NCI-H2107 (cell line): Measurements from ENCODE around the gene SHROOM1.

ENCODE experiments used
- DNase-seq: peaks from one replicate; lab custom pipeline; 2025; lab: John Stamatoyannopoulos, UW

SHROOM1 gene

GRCh38 chr5:132850066-132850465 is 19.6 kb upstream of the SHROOM1 start:
- DNase-seq = no peak

DNA sequence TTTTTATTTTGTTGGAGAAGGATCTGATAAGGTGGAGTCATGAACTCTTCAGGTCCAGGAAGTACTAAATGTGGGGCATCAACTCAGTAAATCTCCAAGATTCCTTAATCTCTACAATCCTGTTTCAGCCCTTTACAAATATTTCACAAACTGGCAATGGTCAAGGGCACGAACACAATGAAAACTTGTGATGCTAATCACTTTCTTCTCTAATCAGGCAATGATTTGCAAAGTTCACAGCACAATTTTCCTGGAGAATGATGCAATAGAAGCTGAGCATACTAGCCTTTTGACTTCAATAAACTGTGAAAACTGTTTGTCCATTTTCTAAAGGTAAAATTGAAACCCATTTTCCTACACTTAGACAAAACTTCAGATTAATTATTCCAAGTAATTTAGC is 18.9 kb upstream of the SHROOM1 start:
- DNase-seq = no peak

- DNase-seq = no peak
Observed at GRCh38 chr5:132848270-132848669, 17.8 kb upstream of the SHROOM1 start.

- no peak for DNase-seq
Observed at GRCh38 chr5:132841305-132841704, 10.9 kb upstream of the SHROOM1 start.

DNA sequence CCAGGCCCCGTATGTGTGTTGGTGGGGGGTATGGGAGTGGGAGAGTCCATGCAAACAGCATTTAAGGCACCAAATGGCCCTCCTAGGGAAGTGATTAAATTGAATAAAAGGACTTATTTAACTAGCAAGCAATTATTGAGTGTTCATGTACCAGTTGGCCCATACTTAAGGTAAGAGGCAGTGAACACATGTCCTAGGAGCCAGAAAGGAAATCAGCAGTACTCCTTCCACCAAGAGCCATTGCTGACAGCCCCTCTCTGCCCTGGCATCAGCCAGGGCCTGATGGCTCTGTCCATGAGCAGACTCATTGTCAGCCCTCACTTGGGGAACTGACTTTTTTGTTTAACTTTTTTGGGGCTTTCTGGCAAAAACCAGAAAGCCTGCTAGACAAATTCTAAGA is 10.4 kb upstream of the SHROOM1 start:
- no peak for DNase-seq

GRCh38 chr5:132840313-132840712 is 9.9 kb upstream of the SHROOM1 start:
- DNase-seq = no peak

DNA sequence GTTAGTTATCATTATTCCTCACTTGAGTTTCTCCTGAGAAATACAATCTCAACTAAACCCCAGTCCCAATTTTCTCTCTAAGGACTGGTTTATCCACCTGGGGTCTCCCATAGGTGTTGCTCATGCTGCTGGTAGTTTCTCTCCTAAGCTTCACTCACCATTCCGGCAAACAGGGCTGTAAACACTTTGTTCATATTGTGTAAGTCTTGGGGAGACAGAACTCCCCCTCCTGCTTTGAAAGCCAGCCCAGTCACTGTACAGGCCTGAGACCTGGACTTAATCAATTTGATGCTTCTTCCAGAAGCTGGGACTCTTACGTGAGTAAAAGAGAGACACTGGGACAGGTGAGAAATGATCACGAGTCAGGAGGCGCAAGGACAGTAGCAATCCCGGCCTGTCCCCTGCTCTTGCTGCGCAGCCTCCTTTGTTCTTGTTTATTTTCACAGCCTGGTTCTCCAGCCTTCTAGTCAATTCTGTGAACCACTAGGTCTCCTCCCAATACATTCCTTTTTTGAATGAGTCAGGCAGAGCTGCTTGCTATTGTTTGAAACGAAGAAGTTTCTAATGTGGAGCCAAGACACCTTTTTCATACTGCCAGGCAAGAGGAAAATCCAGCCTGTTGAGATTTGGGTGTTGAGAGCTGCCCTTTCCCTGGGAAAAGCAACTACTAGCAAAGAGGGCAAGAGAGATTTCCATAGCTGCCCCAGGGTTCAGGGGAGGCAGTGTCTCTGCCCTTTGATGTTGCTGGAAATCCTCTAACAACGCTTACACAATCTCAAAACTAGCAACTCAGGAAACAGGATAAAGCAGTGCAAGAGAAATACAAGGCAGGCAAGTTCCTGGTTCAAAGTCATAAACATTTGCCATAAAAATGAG is 9.2 kb upstream of the SHROOM1 start:
- DNase-seq = no peak

DNA sequence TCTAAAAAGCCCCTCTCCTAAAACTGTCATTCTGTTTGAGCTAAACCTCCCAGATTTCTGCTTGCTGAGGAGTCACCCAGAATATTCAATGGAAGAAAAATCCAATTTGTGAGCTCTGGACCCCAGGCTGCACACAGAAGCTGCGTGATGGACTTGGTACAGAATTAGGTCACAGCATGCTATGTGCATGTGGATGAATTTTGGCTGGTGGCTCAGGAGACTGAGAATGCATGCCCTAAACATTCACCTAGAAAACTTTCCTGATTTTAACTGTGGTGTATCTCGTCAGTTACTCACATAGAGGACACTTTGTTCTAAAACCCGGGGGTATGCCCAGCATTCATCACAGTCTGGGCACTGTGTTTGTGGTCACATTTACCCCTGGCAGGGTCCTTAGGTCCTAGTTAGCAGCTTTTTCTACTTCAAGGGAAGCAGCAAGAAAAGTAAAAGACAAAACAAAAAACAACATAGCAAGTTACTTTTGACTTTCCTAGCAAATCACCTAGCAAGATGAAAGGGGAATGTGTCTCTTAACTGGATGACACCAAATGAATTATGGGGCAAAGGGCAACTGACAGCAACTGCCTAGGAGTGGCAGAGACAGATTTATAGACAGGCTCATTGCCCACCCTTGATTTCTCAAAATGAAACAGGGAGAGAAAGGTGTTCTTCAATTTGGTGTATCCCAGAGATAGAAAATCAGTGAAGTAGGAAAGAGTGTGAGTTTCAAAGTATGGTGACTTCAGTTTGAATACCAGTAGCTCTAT is 8.3 kb upstream of the SHROOM1 start:
- DNase-seq = no peak

- DNase-seq = no peak
Observed at GRCh38 chr5:132837868-132838267, 7.4 kb upstream of the SHROOM1 start.

DNA sequence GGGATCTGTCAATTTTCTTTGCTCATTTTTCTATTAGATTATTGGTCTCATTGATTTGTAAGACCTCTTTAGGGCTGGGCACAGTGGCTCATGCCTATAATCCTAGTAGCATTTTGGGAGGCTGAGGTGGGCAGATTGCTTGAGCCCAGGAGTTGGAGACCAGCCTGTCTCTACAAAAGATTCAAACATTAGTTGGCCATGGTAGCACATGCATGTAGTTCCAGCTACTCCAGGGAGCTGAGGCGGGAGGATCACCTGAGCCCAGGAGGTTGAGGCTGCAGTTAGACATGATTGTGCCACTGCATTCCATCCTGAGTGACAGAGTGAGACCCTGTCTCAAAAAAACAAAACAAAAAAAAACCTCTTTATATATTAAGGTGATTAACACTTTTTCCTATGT is 6.4 kb upstream of the SHROOM1 start:
- DNase-seq = no peak

GRCh38 chr5:132834057-132834456 is 3.6 kb upstream of the SHROOM1 start:
- no peak for DNase-seq

- no peak for DNase-seq
Observed at GRCh38 chr5:132832612-132833011, 2.2 kb upstream of the SHROOM1 start.

- DNase-seq = no peak
Observed at GRCh38 chr5:132831095-132831860, 831 bp upstream of the SHROOM1 start.

DNA sequence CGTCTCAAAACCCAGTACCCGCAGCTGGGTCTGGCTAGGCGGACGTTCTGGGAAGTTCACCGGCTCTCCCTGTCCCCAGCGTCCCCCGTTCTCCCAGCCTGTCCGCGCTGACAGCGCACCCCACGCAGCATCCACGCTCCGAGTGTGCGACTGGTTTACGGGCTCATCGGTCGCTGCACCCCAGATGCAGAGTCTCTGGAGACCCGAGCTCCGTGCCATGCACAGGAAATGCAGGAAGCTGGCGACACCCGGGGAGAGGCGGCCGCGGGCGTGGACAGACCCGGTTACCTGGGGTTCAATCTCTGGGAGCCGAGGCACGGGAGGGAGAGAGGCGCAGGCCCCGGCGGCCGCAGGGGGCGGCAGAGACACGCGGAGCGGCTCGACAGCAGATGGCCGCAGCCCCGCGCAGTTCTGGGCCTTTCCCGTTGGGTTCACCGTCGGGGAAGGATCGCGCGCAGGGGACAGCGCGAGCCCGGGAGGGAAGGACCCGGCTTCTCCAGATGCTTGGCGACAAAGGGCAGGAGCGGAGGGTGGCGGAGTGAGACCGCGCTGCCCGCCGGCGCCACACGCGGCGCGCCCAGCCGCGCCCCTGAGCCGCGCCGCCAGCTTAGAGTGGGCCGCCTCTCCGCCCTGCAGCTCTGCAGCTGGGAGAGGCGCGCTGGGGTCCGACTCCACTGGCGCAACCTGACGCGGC is 558 bp downstream of the SHROOM1 start:
- DNase-seq = peak; percentile 16

DNA sequence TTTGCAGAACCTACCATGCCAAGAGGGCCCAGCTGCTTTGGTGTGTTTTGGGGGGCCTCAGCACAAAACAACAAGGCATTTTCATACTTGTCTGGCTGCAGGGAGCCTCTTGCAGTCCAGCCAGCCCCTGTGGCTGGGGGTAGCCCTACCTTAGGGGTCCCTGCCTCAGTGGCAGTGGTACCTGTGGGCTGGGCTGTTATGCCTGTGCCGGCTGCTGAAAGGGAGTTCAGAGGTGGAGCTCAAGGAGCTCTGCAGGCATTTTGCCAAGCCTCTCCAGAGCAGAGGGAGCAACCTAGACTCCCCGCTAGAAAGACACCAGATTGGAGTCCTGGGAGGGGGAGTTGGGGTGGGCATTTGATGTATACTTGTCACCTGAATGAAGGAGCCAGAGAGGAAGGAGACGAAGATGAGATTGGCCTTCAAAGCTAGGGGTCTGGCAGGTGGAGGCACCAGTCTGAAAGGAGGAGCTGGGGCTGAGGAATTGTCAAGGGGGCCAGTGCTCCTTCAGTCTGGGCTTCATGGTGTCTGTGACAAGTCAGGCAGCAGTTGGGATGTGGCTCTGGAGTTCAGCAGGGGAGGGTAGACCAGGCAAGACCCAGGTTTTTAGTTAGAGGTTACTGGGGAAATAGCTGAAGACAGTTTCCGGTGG is 1.5 kb downstream of the SHROOM1 start:
- no peak for DNase-seq

GRCh38 chr5:132827943-132828673 is 2.3 kb downstream of the SHROOM1 start:
- DNase-seq = no peak

- DNase-seq = no peak
Observed at GRCh38 chr5:132826424-132827082, 3.9 kb downstream of the SHROOM1 start.

- no peak for DNase-seq
Observed at GRCh38 chr5:132825834-132826391, 4.5 kb downstream of the SHROOM1 start.

DNA sequence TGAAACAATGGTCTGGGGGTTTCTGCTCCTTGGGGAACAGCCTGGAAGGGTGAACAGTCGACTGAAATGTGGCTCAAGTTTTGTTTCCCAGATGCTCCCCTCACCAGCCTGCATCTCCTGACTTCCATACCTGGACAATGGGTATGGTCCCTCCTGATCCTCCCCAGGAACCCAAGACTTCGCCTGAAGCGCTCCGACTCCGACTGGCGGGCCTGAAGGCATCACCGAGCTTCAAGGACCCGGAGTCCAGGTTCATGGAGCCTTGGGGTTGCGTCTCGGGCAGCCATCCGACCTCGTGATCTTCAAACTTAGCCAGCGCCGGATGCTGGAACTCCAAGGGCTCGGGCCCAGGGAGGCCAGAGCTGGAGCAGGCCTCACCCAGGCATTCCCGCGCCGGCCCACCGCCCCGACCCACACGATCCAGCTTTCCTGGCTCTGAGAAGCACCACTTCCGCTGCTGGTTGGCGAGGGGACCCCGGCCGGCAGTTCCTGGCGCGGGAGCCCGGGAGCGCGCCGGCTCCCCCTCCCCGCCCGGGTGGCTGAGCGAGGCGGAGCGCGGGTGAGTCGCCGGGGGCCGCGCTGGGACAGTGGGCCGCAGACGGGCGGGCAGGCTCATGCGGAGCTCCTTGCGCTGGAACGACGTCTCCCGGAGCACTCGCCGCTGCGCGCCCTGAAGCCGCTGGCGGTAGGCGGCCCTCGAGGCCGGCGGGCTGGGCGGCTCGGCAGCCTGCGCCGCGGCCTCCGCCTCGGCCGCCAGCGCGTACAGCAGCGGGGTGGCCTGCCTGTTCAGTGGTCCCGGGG is 5.2 kb downstream of the SHROOM1 start:
- DNase-seq = no peak
